ENCODE measurements around the gene ONECUT1. TPM values are rescaled to one million over a fixed set of nuclear protein-coding genes. Genes with fewer than 3 reads are reported as not detected.

The ONECUT1 gene
- total and polyA plus RNA-seq, 2 donors (not counting 3 experiments of a cell fraction or from before 2014, with no cell fraction given): not detected

DNA sequence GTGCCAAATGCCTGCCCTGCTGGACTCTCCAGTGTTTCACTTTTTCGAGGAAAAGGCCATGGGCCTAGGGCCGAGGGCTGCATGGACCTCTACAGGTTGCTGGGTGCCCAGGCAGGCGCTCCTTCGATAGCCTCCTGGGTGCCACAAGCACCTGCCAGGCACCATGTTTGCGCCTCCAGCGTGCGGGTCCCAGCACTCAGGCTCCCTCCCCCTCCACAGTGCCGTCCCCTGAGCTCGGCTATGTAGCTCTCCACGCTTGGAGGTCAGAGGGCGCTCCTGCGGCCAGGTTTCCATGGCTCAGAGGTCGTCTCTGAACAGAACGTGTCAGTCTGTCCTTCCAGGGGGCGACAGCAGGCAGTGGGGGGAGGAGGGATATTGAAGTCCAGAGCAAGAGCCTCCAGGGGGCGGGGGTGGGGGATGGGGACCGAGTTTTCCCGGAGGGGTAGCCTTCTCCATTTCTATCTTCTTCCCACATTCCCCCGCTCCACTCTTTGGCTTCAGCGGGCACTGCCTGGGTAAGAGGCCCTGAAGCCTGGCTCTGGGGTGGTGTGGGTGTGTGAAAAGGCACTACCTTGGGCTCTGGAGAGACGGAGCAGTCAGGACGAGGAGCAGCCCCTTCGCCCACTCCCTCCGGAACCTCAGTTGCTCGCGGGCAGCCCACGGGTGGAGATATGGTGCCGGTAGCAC is 3.6 kb downstream of the ONECUT1 start:
- no peak for TF ChIP-seq POLR2AphosphoS5 (IDR thresholded peaks at IDR 0.05; ENCODE audit: insufficient read depth, low read depth, low read length)
- TF ChIP-seq, protein P1, sequence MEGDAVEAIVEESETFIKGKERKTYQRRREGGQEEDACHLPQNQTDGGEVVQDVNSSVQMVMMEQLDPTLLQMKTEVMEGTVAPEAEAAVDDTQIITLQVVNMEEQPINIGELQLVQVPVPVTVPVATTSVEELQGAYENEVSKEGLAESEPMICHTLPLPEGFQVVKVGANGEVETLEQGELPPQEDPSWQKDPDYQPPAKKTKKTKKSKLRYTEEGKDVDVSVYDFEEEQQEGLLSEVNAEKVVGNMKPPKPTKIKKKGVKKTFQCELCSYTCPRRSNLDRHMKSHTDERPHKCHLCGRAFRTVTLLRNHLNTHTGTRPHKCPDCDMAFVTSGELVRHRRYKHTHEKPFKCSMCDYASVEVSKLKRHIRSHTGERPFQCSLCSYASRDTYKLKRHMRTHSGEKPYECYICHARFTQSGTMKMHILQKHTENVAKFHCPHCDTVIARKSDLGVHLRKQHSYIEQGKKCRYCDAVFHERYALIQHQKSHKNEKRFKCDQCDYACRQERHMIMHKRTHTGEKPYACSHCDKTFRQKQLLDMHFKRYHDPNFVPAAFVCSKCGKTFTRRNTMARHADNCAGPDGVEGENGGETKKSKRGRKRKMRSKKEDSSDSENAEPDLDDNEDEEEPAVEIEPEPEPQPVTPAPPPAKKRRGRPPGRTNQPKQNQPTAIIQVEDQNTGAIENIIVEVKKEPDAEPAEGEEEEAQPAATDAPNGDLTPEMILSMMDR (IDR thresholded peaks at IDR 0.05; ENCODE audit: extremely low read depth in 1 of 2, insufficient read depth in 1 of 2, low read depth in 1 of 2, low read length in 2 of 2): no peak
- no peak for TF ChIP-seq EZH2 (IDR thresholded peaks at IDR 0.05; ENCODE audit: borderline replicate concordance, low read depth, low read length, severe bottlenecking)
- no peak for TF ChIP-seq MYC (IDR thresholded peaks at IDR 0.05; ENCODE audit: low read depth, low read length)
- TF ChIP-seq JUN (IDR thresholded peaks at IDR 0.05; ENCODE audit: borderline replicate concordance, insufficient read depth, insufficient read length, low read depth): no peak
- no peak for TF ChIP-seq FOS (IDR thresholded peaks at IDR 0.05; ENCODE audit: borderline replicate concordance, insufficient read depth, low read length)
- TF ChIP-seq POLR2A (IDR thresholded peaks at IDR 0.05; ENCODE audit: low read depth, low read length): no peak
- no peak for TF ChIP-seq GATA2 (IDR thresholded peaks at IDR 0.05; ENCODE audit: insufficient read depth, insufficient read length, low read depth, low read length)
- TF ChIP-seq, protein P2, sequence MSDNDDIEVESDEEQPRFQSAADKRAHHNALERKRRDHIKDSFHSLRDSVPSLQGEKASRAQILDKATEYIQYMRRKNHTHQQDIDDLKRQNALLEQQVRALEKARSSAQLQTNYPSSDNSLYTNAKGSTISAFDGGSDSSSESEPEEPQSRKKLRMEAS (IDR thresholded peaks at IDR 0.05; ENCODE audit: insufficient read depth, insufficient read length): no peak
- Histone ChIP-seq H3K27me3 (ENCODE audit: control insufficient read depth in 2 of 2, insufficient read depth in 2 of 2, low read length in 2 of 2) (peaks cover 77 to 92% of the 10 kb centered on the region in 2 experiments), H3K4me3 (replicated peaks in 1 of 3; ENCODE audit: insufficient read depth in 1 of 3, low read depth in 1 of 3, low read length in 3 of 3) (no peak overlapping the region), H3K27ac (ENCODE audit: insufficient read depth, low read depth, low read length) (no peak overlapping the region), H3K9me3 (replicated peaks; ENCODE audit: control insufficient read depth, insufficient read depth, low read length) (no peaks in the 10 kb centered on the region), H3K9ac (replicated peaks; ENCODE audit: extremely low read depth, insufficient read depth, low read length) (no peak overlapping the region), H3K36me3 (ENCODE audit: control insufficient read depth in 2 of 2, extremely low read depth in 1 of 2, insufficient read depth in 2 of 2, low read length in 2 of 2) (no peaks in the 10 kb centered on the region), H3K4me1 (ENCODE audit: control insufficient read depth, extremely low read depth, insufficient read depth, low read length) (peaks cover 14% of the 10 kb centered on the region), H3K79me2 (ENCODE audit: control insufficient read depth, insufficient read depth, low read length) (no peaks in the 10 kb centered on the region), H4K20me1 (replicated peaks; ENCODE audit: control insufficient read depth, extremely low read depth, insufficient read depth, low read length) (no peaks in the 10 kb centered on the region), H3K4me2 (ENCODE audit: insufficient read depth, low read length) (no peak overlapping the region), H3K9me1 (replicated peaks; ENCODE audit: control insufficient read depth, extremely low read depth, insufficient read depth, low read length) (no peaks in the 10 kb centered on the region), H2AFZ (ENCODE audit: low read depth, low read length) (no peak overlapping the region)
- FAIRE-seq (no peak), DNase-seq (ENCODE audit: low read depth, low spot score) (no peak)
- dilution Hi-C loops (cut with MboI; ENCODE audit: extremely low pct_ligation_motif_present, low sequenced_read_pairs) (no loop called here), intact Hi-C loops (cut with micrococcal nuclease) (no loop called here)
- CTCF ChIA-PET: no interaction called here
- POLR2A ChIA-PET: no interaction called here
- no TSS peak for BruUV-seq (replicated peaks)

All from endothelial cell of umbilical vein (primary cell).